ENCODE measurements around the gene MBLAC1.
"Not testable (repeated sequence)": the region's sequence is repeated elsewhere in the genome, so short reads cannot be mapped to it uniquely, and the experiment has no call there.

Gene MBLAC1

GRCh38 chr7:100122067-100122466 is 4.7 kb upstream of the MBLAC1 start:
- in situ Hi-C loops (cut with HindIII; ENCODE audit: low sequenced_read_pairs), result no loop called here

- in situ Hi-C loops (cut with HindIII; ENCODE audit: low sequenced_read_pairs), result no loop called here
Observed at GRCh38 chr7:100122568-100122967, 4.2 kb upstream of the MBLAC1 start.

- in situ Hi-C loops (cut with HindIII; ENCODE audit: low sequenced_read_pairs), result no loop called here
Observed at GRCh38 chr7:100124301-100125230, 2.2 kb upstream of the MBLAC1 start.

DNA sequence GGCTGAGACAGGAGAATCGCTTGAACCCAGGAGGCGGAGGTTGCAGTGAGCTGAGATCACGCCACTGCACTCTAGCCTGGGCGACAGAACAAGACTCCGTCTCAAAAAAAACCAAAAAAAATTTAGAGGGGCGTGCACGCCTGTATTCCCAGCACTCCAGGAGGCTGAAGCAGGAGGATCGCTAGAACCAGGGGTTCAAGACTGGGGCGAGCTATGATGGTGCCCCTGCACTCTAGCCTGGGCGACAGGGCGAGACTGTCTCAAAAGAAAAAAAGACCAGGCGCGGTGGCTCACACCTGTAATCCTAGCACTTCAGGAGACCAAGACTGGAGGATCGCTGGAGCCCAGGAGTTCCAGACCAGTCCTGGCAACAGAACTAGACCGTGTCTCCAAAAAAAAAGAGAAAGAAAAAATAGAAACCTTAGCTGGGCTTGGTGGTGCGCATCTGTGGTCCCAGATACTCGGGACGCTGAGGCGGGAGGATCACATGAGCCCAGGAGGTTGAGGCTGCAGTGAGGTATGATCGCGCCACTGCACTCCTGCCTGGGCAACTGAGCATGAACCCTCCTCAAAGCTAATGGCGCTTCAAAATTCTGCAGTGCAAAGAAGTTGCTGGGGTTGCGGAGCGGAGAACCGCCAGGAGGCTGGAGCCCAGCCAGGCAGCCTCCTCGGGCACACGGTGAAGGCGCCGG is 382 bp upstream of the MBLAC1 start:
- in situ Hi-C loops (cut with HindIII; ENCODE audit: low sequenced_read_pairs), result no loop called here

- in situ Hi-C loops (cut with HindIII; ENCODE audit: low sequenced_read_pairs), result no loop called here
Observed at GRCh38 chr7:100127866-100128636, 1.3 kb downstream of the MBLAC1 start.

DNA sequence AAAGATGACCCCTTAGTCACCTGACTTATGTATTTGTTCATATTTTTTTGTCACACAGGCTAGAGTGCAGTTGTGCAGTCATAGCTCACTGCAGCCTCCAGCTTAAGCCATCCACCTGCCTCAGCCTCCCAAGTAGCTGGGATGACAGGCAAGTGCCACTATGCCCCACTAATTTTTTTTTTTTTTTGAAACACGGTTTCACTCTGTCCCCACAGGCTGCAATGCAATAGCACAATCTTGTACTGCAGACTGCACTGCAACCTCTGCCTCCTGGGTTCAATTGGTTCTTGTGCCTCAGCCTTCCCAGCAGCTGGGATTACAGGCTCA is 1.8 kb downstream of the MBLAC1 start:
- in situ Hi-C loops (cut with HindIII; ENCODE audit: low sequenced_read_pairs), result no loop called here

DNA sequence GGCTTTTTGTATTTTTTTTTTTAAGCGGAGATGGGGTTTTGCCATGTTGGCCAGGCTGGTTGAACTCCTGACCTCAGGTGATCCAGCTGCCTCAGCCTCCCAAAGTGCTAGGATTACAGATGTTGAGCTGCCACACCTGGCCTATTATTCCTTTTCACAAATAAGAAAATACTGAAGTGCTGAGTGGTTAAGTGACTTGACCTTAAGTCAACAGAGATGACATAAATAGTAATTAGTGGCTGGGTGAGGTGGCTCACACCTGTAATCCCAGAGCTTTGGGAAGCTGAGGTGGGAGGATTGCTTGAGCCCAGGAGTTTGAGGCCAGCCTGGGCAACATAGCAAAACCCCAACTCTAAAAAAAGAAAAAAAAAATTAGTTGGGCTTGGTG is 3.4 kb downstream of the MBLAC1 start:
- in situ Hi-C loops (cut with HindIII; ENCODE audit: low sequenced_read_pairs), result not testable (repeated sequence)

GRCh38 chr7:100130608-100131453 is 4.1 kb downstream of the MBLAC1 start:
- in situ Hi-C loops (cut with HindIII; ENCODE audit: low sequenced_read_pairs), result no loop called here

DNA sequence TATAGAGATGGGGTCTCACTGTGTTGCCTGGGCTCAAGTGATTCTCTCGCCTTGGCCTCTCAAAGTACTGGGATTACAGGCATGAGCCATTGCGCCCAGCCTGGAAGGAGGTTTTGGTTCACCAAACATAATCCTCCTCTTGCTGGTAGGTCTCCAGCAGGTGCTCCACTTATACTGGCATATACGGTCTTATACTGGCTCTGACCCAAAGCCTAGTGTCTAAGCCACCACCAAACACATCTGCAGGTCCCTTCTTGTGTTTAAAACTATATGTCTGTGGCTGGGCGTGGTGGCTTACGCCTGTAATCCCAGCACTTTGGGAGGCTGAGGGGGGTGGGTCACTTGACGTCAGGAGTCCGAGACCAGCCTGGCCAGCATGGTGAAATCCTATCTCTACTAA is 5.4 kb downstream of the MBLAC1 start:
- in situ Hi-C loops (cut with HindIII; ENCODE audit: low sequenced_read_pairs), result no loop called here

- in situ Hi-C loops (cut with HindIII; ENCODE audit: low sequenced_read_pairs), result no loop called here
Observed at GRCh38 chr7:100132697-100133151, 6.0 kb downstream of the MBLAC1 start.

GRCh38 chr7:100137851-100138760 is 11.3 kb downstream of the MBLAC1 start:
- in situ Hi-C loops (cut with HindIII; ENCODE audit: low sequenced_read_pairs), result no loop called here

- in situ Hi-C loops (cut with HindIII; ENCODE audit: low sequenced_read_pairs), result loop anchor here (5.0 kb wide), 1 partner anchor 64 kb away; no protein-coding TSS in a partner anchor
Observed at GRCh38 chr7:100141555-100141949, 14.8 kb downstream of the MBLAC1 start.

DNA sequence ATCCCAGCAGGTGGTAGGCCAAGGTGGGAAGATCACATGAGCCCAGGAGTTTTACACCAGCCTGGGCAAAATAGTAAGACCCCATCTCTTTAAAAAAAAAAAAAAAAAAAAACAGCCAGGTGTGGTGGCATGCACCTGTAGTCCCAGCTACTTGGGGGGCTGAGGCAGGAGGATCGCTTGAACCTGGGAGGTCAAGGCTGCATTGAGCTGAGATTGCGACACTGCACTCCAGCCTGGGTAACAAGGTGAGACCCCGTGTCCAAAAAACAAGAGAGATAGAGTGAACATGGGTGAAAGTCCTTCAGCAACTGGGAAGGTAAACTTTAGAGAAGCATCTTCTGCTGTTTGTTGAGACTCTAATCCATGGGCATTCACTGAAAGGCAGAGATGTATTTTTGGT is 15.7 kb downstream of the MBLAC1 start:
- in situ Hi-C loops (cut with HindIII; ENCODE audit: low sequenced_read_pairs), result loop anchor here (5.0 kb wide), 1 partner anchor 65 kb away; no protein-coding TSS in a partner anchor

GRCh38 chr7:100146350-100146749 is 19.6 kb downstream of the MBLAC1 start:
- in situ Hi-C loops (cut with HindIII; ENCODE audit: low sequenced_read_pairs), result not testable (repeated sequence)

- in situ Hi-C loops (cut with HindIII; ENCODE audit: low sequenced_read_pairs), result no loop called here
Observed at GRCh38 chr7:100147278-100147677, 20.5 kb downstream of the MBLAC1 start.

DNA sequence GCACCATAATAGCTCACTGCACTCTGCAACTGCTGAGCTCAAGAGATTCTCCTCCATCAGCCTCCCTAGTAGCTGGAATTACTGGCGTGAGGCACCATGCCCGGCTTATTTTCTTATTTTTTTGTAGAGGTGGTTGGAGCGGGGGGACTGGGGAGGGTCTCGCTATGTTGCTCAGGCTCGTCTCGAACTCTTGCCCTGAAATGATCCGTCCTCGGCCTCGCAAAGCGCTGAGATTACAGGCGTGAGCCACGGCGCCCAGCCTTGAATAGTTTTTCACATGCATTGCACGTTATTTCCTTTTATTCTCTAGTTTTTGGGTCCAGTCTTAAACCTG is 21.4 kb downstream of the MBLAC1 start:
- in situ Hi-C loops (cut with HindIII; ENCODE audit: low sequenced_read_pairs), result no loop called here

DNA sequence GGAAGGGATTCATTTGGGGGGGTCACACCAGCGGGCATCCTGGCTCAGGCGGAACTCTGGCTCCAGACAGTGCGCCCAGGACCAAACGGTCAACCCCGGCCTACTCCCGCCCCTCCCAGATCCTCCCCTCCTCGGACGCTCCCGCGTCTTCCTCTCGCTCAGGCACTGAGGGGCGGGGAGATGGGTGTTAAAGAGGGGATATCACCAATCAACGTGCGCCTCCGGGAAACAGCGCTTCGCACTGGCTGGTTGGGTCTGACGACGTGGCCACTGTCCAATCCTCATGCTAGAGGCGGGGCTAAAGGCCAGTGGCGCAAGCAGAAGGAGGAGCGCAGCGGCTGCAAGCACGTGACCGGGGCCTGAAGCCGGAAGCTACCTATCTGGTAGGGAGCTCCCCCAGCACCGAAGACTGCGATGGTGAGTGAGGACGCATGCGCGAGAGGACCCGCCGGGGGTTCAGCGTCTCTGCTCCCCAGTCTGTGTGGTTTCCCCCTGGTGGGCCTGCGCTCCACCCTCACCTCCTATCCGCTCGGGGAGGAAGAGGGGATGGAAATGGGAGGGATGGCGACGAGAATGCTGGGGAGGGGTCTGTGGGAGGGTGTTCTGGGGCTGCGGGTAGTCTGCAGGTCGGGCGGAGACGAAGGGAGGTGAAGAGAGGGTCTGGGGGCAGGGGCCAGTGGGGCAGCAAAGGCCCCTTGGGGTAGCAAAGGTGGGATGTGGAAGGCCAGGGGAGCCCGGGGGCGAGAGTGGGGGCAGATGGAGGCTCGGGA is 22.0 kb downstream of the MBLAC1 start, which contains the start of gene LAMTOR4:
Gene LAMTOR4 (plus strand): TSS at position 360 of the 770 bp plus-strand sequence. CDS start 55 bp downstream, at position 415.
- in situ Hi-C loops (cut with HindIII; ENCODE audit: low sequenced_read_pairs), result no loop called here

DNA sequence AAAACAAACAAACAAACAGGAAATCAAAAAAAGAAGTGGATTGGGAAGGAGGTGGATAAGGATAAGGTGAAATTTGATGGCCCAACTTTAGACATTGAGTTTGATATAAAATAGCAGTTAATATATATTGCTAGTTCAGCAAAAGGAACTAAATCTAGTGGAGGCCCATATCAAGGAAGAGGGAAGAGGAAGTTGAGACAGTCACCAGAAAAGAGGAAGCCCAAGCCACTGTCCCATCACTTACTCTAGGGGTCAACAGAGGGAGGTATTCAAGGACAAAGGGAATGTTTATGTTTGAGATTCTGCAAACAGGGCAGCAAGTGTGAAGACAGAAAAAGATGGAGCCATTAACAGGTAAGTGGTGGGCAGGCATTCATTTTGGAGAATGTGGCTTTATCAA is 25.6 kb downstream of the MBLAC1 start:
- in situ Hi-C loops (cut with HindIII; ENCODE audit: low sequenced_read_pairs), result no loop called here

Measured in endothelial cell of hepatic sinusoid (primary cell).